Gastrocnemius medialis (tissue), 4 donors: ENCODE results near the gene HSD17B12. TPM values are rescaled to one million over a fixed set of nuclear protein-coding genes. Genes with fewer than 3 reads are reported as not detected.

Experiments used
- ATAC-seq, 2 donors: fragments of 150-250 bp; one replicate each; pipeline ENCODE4 v1.9.1; 2016
- DNase-seq, 2 donors: peaks; one replicate each; pipeline ENCODE4 v3.0.0-alpha.2; 2019
- H3K27ac ChIP-seq, 4 donors: fragments of 200-600 bp; sonication (generic); 1 replicate in 1 of 4; 2 replicates in 3 of 4; pipeline ENCODE4 v1.5.1; 2016 to 2018; ENCODE audit warnings: mild to moderate bottlenecking in 2 of 4, moderate library complexity in 1 of 4
- H3K27me3 ChIP-seq, 3 donors: fragments of 200-600 bp; sonication (generic) in 2 of 3; 1 replicate in 1 of 3; 2 replicates in 2 of 3; pipeline versions ENCODE4 v1.5.1 to v1.6.0; 2016 to 2019; ENCODE audit warnings: mild to moderate bottlenecking in 1 of 3, moderate library complexity in 1 of 3
- H3K36me3 ChIP-seq, 2 donors: fragments of 200-600 bp; sonication (generic) in 1 of 2; one replicate each; pipeline ENCODE4 v1.5.1; 2017 to 2018
- H3K4me1 ChIP-seq, 2 donors: fragments of 200-600 bp; sonication (generic) in 1 of 2; one replicate each; pipeline ENCODE4 v1.5.1; 2016 to 2017; ENCODE audit warnings: mild to moderate bottlenecking in 2 of 2
- H3K4me3 ChIP-seq, 4 donors: fragments of 200-600 bp; sonication (generic) in 3 of 4; 1 replicate in 1 of 4; 2 replicates in 3 of 4; pipeline ENCODE4 v1.5.1; 2016 to 2019; ENCODE audit warnings: mild to moderate bottlenecking in 2 of 4
- H3K9me3 ChIP-seq, 3 donors: fragments of 200-600 bp; sonication (generic) in 2 of 3; 1 replicate in 1 of 3; 2 replicates in 2 of 3; pipeline ENCODE4 v1.5.1; 2016 to 2019
- POLR2A ChIP-seq, 2 donors: fragments of 450-650 bp; IDR thresholded peaks; one replicate each; pipeline ENCODE4 v1.6.1; 2017; ENCODE audit warnings: antibody characterized with exemption in 2 of 2, mild to moderate bottlenecking in 2 of 2, moderate library complexity in 2 of 2
- in situ Hi-C, 4 donors: fragments of 200-750 bp; cut with MboI; loops; one replicate each; pipeline versions ENCODE4 v1.15.0 to v1.8.0; 2017; ENCODE audit warnings: low sequenced_read_pairs in 4 of 4
- intact Hi-C: fragments of 100-400 bp; cut with DNase I; formaldehyde crosslinking; loops from one replicate; pipeline ENCODE4 v1.15.1; 2023; ENCODE audit warnings: low total_unique reads
- total RNA-seq, 4 donors: library from RNA; depleted of rRNA; stranded (reverse); fragments of >200 nt; gene quantifications; one replicate each; pipeline versions ENCODE4 v1.1.0 to v1.2.3, GENCODE V29; 2016
- TF ChIP-seq, protein P1 (sequence below), 5 experiments: fragments of 450-650 bp in 3 of 5; fragments of 200-600 bp in 2 of 5; sonication (generic) in 2 of 5; IDR thresholded peaks in 4 of 5; conservative IDR thresholded peaks in 1 of 5; 1 replicate in 4 of 5; 2 replicates in 1 of 5; pipeline ENCODE4 v1.5.1; 2016 to 2019; ENCODE audit warnings: antibody characterized with exemption in 5 of 5, mild to moderate bottlenecking in 3 of 5, moderate library complexity in 3 of 5

HSD17B12 gene
- total RNA-seq, 4 donors from 2014 or later: 20.5 to 41.1 (median 28.6) TPM

- intact Hi-C loops: loop anchor here (10.0 kb wide), 2 partner anchors 189 to 259 kb away; no protein-coding TSS in a partner anchor
- Histone ChIP-seq H3K9me3 (no peaks in the 10 kb centered on the region), H3K4me1 (peaks cover 41 to 51% of the 10 kb centered on the region in 2 donors), H3K36me3 (no peaks in the 10 kb centered on the region), H3K27ac (no peak overlapping the region), H3K27me3 (no peaks in the 10 kb centered on the region), H3K4me3 (no peak overlapping the region)
- no peak for DNase-seq
- TF ChIP-seq, protein P1, sequence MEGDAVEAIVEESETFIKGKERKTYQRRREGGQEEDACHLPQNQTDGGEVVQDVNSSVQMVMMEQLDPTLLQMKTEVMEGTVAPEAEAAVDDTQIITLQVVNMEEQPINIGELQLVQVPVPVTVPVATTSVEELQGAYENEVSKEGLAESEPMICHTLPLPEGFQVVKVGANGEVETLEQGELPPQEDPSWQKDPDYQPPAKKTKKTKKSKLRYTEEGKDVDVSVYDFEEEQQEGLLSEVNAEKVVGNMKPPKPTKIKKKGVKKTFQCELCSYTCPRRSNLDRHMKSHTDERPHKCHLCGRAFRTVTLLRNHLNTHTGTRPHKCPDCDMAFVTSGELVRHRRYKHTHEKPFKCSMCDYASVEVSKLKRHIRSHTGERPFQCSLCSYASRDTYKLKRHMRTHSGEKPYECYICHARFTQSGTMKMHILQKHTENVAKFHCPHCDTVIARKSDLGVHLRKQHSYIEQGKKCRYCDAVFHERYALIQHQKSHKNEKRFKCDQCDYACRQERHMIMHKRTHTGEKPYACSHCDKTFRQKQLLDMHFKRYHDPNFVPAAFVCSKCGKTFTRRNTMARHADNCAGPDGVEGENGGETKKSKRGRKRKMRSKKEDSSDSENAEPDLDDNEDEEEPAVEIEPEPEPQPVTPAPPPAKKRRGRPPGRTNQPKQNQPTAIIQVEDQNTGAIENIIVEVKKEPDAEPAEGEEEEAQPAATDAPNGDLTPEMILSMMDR (IDR thresholded peaks at IDR 0.05 in 4 of 5, conservative IDR thresholded peaks at IDR 0.05 in 1 of 5): no peak
- no peak for TF ChIP-seq POLR2A (IDR thresholded peaks at IDR 0.05)
- in situ Hi-C loops: loop anchor here in 1 of 4 donors (25.0 kb wide), 1 partner anchor 346 kb away; no protein-coding TSS in a partner anchor
- ATAC-seq: no peak
Measured at GRCh38 chr11:43833657-43834073, 153.1 kb downstream of the HSD17B12 start.

DNA sequence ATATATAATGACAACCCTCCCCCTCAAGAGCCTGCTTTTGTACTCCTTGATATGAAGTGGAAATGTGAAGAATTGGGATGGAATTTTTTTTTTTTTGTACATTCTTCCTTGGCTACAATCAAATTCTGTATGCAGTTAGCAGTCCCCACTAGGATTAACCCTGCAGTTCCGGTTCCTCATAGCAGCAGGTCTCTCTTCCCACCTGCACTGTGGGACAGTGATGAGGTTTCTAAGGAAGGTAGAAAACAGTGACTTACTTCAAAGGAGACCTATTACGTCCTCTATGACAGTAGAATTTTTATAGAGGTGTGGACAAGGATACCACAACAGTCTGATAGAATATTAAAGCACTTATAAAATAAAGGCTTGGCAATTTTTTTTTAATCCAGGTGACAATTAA lies 153.7 kb downstream of the HSD17B12 start:
- TF ChIP-seq, protein P1 (IDR thresholded peaks at IDR 0.05 in 4 of 5, conservative IDR thresholded peaks at IDR 0.05 in 1 of 5): no peak
- TF ChIP-seq POLR2A (IDR thresholded peaks at IDR 0.05): no peak
- intact Hi-C loops: loop anchor here (10.0 kb wide), 2 partner anchors 189 to 259 kb away; no protein-coding TSS in a partner anchor
- no peak overlapping the region for H3K27ac ChIP-seq
- no peaks in the 10 kb centered on the region for H3K36me3 ChIP-seq
- no peak for ATAC-seq
- H3K9me3 ChIP-seq: no peaks in the 10 kb centered on the region
- H3K4me1 ChIP-seq: peaks cover 38 to 49% of the 10 kb centered on the region in 2 donors
- DNase-seq: no peak
- H3K4me3 ChIP-seq: no peak overlapping the region
- H3K27me3 ChIP-seq: no peaks in the 10 kb centered on the region
- in situ Hi-C loops: loop anchor here in 1 of 4 donors (25.0 kb wide), 1 partner anchor 347 kb away; no protein-coding TSS in a partner anchor

DNA sequence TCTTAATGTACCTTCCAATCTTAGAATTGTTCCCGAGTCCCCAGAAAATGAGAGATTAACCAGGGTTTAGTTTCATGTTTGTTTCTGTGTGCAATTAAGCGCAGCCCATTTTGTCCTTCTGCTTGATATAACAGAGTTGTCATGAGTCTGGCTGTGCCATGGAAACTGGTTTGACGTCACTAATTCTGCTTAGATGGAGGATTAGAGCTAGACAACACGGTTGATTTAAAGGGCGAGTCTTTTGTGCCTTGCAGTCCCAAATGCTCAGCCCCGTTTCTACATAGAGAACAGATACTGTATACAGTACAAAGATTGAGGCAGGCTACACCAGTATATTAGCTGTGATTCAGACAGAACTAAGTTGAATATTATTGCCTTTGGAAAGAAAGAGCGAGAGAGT lies 154.6 kb downstream of the HSD17B12 start:
- Histone ChIP-seq H3K36me3 (peaks cover 0 to 4% of the 10 kb centered on the region in 2 donors), H3K4me3 (no peak overlapping the region), H3K27ac (no peak overlapping the region), H3K27me3 (no peaks in the 10 kb centered on the region), H3K9me3 (no peaks in the 10 kb centered on the region), H3K4me1 (peaks cover 33 to 48% of the 10 kb centered on the region in 2 donors)
- no peak for DNase-seq
- ATAC-seq: no peak
- in situ Hi-C loops (loop anchor here in 1 of 4 donors (25.0 kb wide), 1 partner anchor 348 kb away; no protein-coding TSS in a partner anchor), intact Hi-C loops (loop anchor here (10.0 kb wide), 2 partner anchors 190 to 260 kb away; no protein-coding TSS in a partner anchor)
- TF ChIP-seq POLR2A (IDR thresholded peaks at IDR 0.05): no peak
- TF ChIP-seq, protein P1 (IDR thresholded peaks at IDR 0.05 in 4 of 5, conservative IDR thresholded peaks at IDR 0.05 in 1 of 5): no peak

DNA sequence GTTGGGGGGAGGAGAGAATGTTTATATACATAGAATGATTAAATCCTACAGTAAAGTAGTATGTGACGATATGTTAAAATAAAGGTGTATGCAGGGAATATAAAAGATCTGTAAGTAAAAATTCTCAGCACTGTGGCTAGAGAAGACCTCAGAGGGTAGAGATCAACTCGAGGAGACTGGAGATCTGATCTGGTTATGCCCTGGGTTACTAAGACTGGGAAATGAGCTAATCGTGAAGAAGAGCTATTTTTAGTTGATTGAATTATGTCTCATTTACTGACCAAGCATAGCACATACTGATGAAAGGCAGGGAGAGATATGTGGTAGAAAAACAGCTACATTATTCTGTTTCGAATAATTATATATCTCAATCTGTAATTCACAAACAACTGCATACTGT lies 157.3 kb downstream of the HSD17B12 start:
- no peak for DNase-seq
- H3K27me3 ChIP-seq: no peaks in the 10 kb centered on the region
- peaks cover 26 to 34% of the 10 kb centered on the region in 2 donors for H3K4me1 ChIP-seq
- no peak for TF ChIP-seq POLR2A (IDR thresholded peaks at IDR 0.05)
- TF ChIP-seq, protein P1 (IDR thresholded peaks at IDR 0.05 in 4 of 5, conservative IDR thresholded peaks at IDR 0.05 in 1 of 5): no peak
- H3K4me3 ChIP-seq: no peak overlapping the region
- intact Hi-C loops: loop anchor here (10.0 kb wide), 2 partner anchors 193 to 263 kb away; no protein-coding TSS in a partner anchor
- H3K36me3 ChIP-seq: peaks cover 0 to 8% of the 10 kb centered on the region in 2 donors
- peak; percentile 99 to 100 for ATAC-seq
- peak overlapping the region; percentile 67 to 78 (median 76) for H3K27ac ChIP-seq
- in situ Hi-C loops: loop anchor here in 1 of 4 donors (25.0 kb wide), 1 partner anchor 351 kb away; no protein-coding TSS in a partner anchor
- H3K9me3 ChIP-seq: no peaks in the 10 kb centered on the region
